ENCODE measurements around the gene CRADD. TPM values are rescaled to one million over a fixed set of nuclear protein-coding genes. Genes with fewer than 3 reads are reported as not detected.

CRADD gene
- total RNA-seq, 1 experiment from 2014 or later = 7.6 TPM

DNA sequence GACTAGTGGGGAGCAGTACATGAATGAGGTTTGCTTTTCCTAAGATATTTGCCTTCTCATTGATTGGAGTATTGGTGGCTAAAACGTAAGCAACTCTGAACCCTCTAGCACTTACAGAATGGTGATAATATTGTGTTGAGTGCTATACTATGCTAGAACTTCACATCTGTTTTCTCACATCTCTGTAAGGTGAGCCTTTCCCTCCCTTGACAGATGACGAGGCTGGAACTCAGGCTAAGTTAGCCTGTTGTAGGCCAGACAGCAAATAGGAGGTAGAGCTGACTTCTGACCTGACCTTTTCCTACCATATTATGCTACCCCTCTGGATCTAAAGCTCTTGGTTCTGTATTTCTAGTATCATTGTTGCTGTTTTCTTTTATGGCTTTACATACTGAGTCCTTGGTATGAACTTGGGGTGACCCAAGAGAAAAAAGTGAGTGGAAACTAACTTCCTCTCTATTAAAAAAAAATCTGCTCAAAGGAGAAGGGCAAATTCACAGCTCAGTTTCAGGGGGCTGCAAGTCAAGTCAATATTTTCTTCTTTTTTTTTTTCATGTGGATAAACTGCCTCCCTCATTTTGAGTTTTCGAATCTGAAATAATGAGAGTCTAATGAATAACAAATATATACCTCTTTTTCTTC lies 85.9 kb downstream of the CRADD start:
- Histone ChIP-seq H4K20me1 (ENCODE audit: control insufficient read depth, insufficient read depth, insufficient read length) (no peaks in the 10 kb centered on the region), H3K4me1 (ENCODE audit: insufficient read depth, low read length) (no peaks in the 10 kb centered on the region), H4K5ac (ENCODE audit: insufficient read length, low read depth, low read length) (no peak overlapping the region), H3K56ac (ENCODE audit: insufficient read length, low read depth, low read length) (no peak overlapping the region), H3K79me2 (ENCODE audit: insufficient read depth, low read length) (no peaks in the 10 kb centered on the region), H3K23me2 (ENCODE audit: insufficient read length, low read depth, low read length, poor library complexity, severe bottlenecking) (no peaks in the 10 kb centered on the region), H3K9me3 (ENCODE audit: control insufficient read depth, low read depth, low read length) (no peaks in the 10 kb centered on the region), H3K27me3 (ENCODE audit: insufficient read depth, low read length) (no peaks in the 10 kb centered on the region), H3K4ac (ENCODE audit: low read depth, low read length) (no peak overlapping the region), H3K18ac (ENCODE audit: insufficient read length, low read depth, low read length) (no peak overlapping the region), H3K14ac (ENCODE audit: insufficient read depth, low read length) (no peak overlapping the region), H3K23ac (ENCODE audit: insufficient read length, low read depth, low read length) (no peak overlapping the region), H3T11ph (ENCODE audit: low read length) (no peak overlapping the region), H4K91ac (ENCODE audit: insufficient read length, low read depth, low read length) (no peak overlapping the region), H2BK120ac (ENCODE audit: low read depth, low read length, poor library complexity, severe bottlenecking) (no peak overlapping the region), H3K4me2 (ENCODE audit: insufficient read depth, insufficient read length, low read length) (no peak overlapping the region), H2AFZ (ENCODE audit: low read length) (no peak overlapping the region), H3K9ac (ENCODE audit: extremely low read depth, insufficient read length, low read length) (no peak overlapping the region), H3K79me1 (ENCODE audit: insufficient read depth, low read depth, low read length, poor library complexity, severe bottlenecking) (no peaks in the 10 kb centered on the region), H2BK15ac (ENCODE audit: low read depth, low read length) (no peak overlapping the region), H3K27ac (ENCODE audit: insufficient read length, low read depth, low read length) (no peak overlapping the region), H2BK20ac (ENCODE audit: low read depth, low read length, poor library complexity, severe bottlenecking) (no peak overlapping the region), H4K8ac (replicated peaks; ENCODE audit: insufficient read length, low read depth, low read length) (no peak overlapping the region), H2BK12ac (ENCODE audit: insufficient read length, low read depth, low read length) (no peak overlapping the region), H2BK5ac (ENCODE audit: insufficient read length, low read length) (no peak overlapping the region), H2AK5ac (ENCODE audit: insufficient read length, low read length) (no peak overlapping the region)
- Mint-ChIP-seq H3K27me3 (ENCODE audit: low read depth) (no peaks in the 10 kb centered on the region), H3K4me1 (peaks cover 19 to 23% of the 10 kb centered on the region in 2 experiments), H3K9me3 (no peaks in the 10 kb centered on the region; a peak in 1 of 5 replicates), H3K36me3 (ENCODE audit: insufficient read depth in 1 of 3, low read depth in 3 of 3) (no peaks in the 10 kb centered on the region), H3K4me3 (no peak overlapping the region), H3K27ac (peak overlapping the region in 1 of 3 experiments; percentile 49; a peak in 1 of 7 replicates)
- no peak for DNase-seq
- TF ChIP-seq, protein P1, sequence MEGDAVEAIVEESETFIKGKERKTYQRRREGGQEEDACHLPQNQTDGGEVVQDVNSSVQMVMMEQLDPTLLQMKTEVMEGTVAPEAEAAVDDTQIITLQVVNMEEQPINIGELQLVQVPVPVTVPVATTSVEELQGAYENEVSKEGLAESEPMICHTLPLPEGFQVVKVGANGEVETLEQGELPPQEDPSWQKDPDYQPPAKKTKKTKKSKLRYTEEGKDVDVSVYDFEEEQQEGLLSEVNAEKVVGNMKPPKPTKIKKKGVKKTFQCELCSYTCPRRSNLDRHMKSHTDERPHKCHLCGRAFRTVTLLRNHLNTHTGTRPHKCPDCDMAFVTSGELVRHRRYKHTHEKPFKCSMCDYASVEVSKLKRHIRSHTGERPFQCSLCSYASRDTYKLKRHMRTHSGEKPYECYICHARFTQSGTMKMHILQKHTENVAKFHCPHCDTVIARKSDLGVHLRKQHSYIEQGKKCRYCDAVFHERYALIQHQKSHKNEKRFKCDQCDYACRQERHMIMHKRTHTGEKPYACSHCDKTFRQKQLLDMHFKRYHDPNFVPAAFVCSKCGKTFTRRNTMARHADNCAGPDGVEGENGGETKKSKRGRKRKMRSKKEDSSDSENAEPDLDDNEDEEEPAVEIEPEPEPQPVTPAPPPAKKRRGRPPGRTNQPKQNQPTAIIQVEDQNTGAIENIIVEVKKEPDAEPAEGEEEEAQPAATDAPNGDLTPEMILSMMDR (conservative IDR thresholded peaks at IDR 0.05) = no peak
- WGBS (ENCODE audit: extremely low coverage, insufficient read length, low lambda C conversion rate) = no CpG with 5 or more reads among the region's 3 CpGs

Data from H9 (cell line).